ENCODE results near the gene FHL2. TPM values are rescaled to one million over a fixed set of nuclear protein-coding genes. Genes with fewer than 3 reads are reported as not detected.

The FHL2 gene
- total and polyA plus RNA-seq, 2 donors (not counting 3 experiments of a cell fraction or from before 2014, with no cell fraction given), result 197 to 491 TPM

DNA sequence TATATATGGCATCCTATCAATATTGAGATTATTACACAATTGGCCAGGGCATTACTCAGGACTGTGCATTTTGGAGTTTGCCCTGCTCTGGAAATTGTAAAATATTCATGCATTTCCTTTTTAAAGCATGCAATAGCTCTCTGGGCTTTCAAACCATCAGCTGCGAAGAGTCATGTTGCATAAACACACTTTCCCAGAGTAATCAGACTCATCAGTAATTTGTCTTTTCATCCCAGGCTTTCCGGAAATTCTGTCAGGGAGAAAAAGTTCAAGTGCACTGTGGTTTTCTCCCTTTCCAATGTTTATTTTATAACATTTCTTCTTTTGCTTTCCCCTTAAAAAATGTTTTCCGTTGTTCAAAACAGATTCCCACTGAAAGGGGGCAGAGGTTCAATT is 38.9 kb upstream of the FHL2 start:
- Histone ChIP-seq H3K4me1 (ENCODE audit: control insufficient read depth, extremely low read depth, insufficient read depth, low read length) (no peaks in the 10 kb centered on the region), H3K36me3 (ENCODE audit: control insufficient read depth in 2 of 2, extremely low read depth in 1 of 2, insufficient read depth in 2 of 2, low read length in 2 of 2) (no peaks in the 10 kb centered on the region), H3K9me1 (replicated peaks; ENCODE audit: control insufficient read depth, extremely low read depth, insufficient read depth, low read length) (no peaks in the 10 kb centered on the region), H3K9ac (replicated peaks; ENCODE audit: extremely low read depth, insufficient read depth, low read length) (no peak overlapping the region), H2AFZ (ENCODE audit: low read depth, low read length) (no peak overlapping the region), H3K27me3 (ENCODE audit: control insufficient read depth in 2 of 2, insufficient read depth in 2 of 2, low read length in 2 of 2) (peaks cover 5 to 13% of the 10 kb centered on the region in 2 experiments), H3K27ac (ENCODE audit: insufficient read depth, low read depth, low read length) (no peak overlapping the region), H3K9me3 (replicated peaks; ENCODE audit: control insufficient read depth, insufficient read depth, low read length) (no peaks in the 10 kb centered on the region), H3K79me2 (ENCODE audit: control insufficient read depth, insufficient read depth, low read length) (no peaks in the 10 kb centered on the region), H3K4me2 (ENCODE audit: insufficient read depth, low read length) (no peak overlapping the region), H3K4me3 (replicated peaks in 1 of 3; ENCODE audit: insufficient read depth in 1 of 3, low read depth in 1 of 3, low read length in 3 of 3) (no peak overlapping the region), H4K20me1 (replicated peaks; ENCODE audit: control insufficient read depth, extremely low read depth, insufficient read depth, low read length) (no peaks in the 10 kb centered on the region)
- ChIA-PET POLR2A (no interaction called here), CTCF (no interaction called here)
- dilution Hi-C loops (cut with MboI; ENCODE audit: extremely low pct_ligation_motif_present, low sequenced_read_pairs) (no loop called here), intact Hi-C loops (cut with micrococcal nuclease) (no loop called here)
- FAIRE-seq (no peak), DNase-seq (ENCODE audit: low read depth, low spot score) (no peak)
- TF ChIP-seq MYC (IDR thresholded peaks at IDR 0.05; ENCODE audit: low read depth, low read length) (no peak), POLR2A (IDR thresholded peaks at IDR 0.05; ENCODE audit: low read depth, low read length) (no peak)
- no TSS peak for BruUV-seq (replicated peaks)

DNA sequence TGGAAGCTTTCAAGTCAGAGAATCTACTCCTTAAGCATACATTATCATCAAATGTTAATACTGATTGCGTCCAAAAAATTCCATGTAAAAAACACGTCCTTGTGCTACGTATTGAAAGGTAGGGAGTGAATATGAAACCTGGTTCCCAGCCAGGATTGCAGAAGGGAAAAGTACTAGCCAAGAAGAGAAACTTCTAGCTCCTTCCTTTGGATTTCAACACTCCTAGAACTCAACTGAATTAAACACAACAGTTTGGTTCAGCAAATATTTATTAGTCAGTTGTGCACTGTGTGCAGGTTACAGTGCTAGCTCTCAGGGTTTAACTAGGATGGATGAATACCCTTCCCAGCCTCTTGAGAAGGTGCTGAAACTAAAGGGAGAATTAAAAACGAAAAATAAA is 33.9 kb upstream of the FHL2 start:
- H3K4me1 ChIP-seq (ENCODE audit: control insufficient read depth, extremely low read depth, insufficient read depth, low read length), result no peaks in the 10 kb centered on the region
- H3K27me3 ChIP-seq (ENCODE audit: control insufficient read depth in 2 of 2, insufficient read depth in 2 of 2, low read length in 2 of 2), result peaks cover 6 to 12% of the 10 kb centered on the region in 2 experiments
- H3K9me3 ChIP-seq (replicated peaks; ENCODE audit: control insufficient read depth, insufficient read depth, low read length), result no peaks in the 10 kb centered on the region
- no peak overlapping the region for H2AFZ ChIP-seq (ENCODE audit: low read depth, low read length)
- FAIRE-seq (no peak), DNase-seq (ENCODE audit: low read depth, low spot score) (no peak)
- H3K9me1 ChIP-seq (replicated peaks; ENCODE audit: control insufficient read depth, extremely low read depth, insufficient read depth, low read length), result no peaks in the 10 kb centered on the region
- dilution Hi-C loops (cut with MboI; ENCODE audit: extremely low pct_ligation_motif_present, low sequenced_read_pairs), result no loop called here
- H3K9ac ChIP-seq (replicated peaks; ENCODE audit: extremely low read depth, insufficient read depth, low read length), result no peak overlapping the region
- intact Hi-C loops (cut with micrococcal nuclease), result no loop called here
- H3K36me3 ChIP-seq (ENCODE audit: control insufficient read depth in 2 of 2, extremely low read depth in 1 of 2, insufficient read depth in 2 of 2, low read length in 2 of 2), result no peaks in the 10 kb centered on the region
- H4K20me1 ChIP-seq (replicated peaks; ENCODE audit: control insufficient read depth, extremely low read depth, insufficient read depth, low read length), result no peaks in the 10 kb centered on the region
- ChIA-PET CTCF (no interaction called here), POLR2A (no interaction called here)
- H3K4me2 ChIP-seq (ENCODE audit: insufficient read depth, low read length), result no peak overlapping the region
- no peak overlapping the region for H3K4me3 ChIP-seq (replicated peaks in 1 of 3; ENCODE audit: insufficient read depth in 1 of 3, low read depth in 1 of 3, low read length in 3 of 3)
- no peak overlapping the region for H3K27ac ChIP-seq (ENCODE audit: insufficient read depth, low read depth, low read length)
- BruUV-seq (replicated peaks), result no TSS peak
- TF ChIP-seq JUN (IDR thresholded peaks at IDR 0.05; ENCODE audit: borderline replicate concordance, insufficient read depth, insufficient read length, low read depth) (no peak), POLR2AphosphoS5 (IDR thresholded peaks at IDR 0.05; ENCODE audit: insufficient read depth, low read depth, low read length) (no peak), EZH2 (IDR thresholded peaks at IDR 0.05; ENCODE audit: borderline replicate concordance, low read depth, low read length, severe bottlenecking) (no peak), GATA2 (IDR thresholded peaks at IDR 0.05; ENCODE audit: insufficient read depth, insufficient read length, low read depth, low read length) (no peak), FOS (IDR thresholded peaks at IDR 0.05; ENCODE audit: borderline replicate concordance, insufficient read depth, low read length) (no peak), POLR2A (IDR thresholded peaks at IDR 0.05; ENCODE audit: low read depth, low read length) (no peak), MYC (IDR thresholded peaks at IDR 0.05; ENCODE audit: low read depth, low read length) (no peak)
- TF ChIP-seq, protein P1, sequence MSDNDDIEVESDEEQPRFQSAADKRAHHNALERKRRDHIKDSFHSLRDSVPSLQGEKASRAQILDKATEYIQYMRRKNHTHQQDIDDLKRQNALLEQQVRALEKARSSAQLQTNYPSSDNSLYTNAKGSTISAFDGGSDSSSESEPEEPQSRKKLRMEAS (IDR thresholded peaks at IDR 0.05; ENCODE audit: insufficient read depth, insufficient read length), result no peak
- TF ChIP-seq, protein P2, sequence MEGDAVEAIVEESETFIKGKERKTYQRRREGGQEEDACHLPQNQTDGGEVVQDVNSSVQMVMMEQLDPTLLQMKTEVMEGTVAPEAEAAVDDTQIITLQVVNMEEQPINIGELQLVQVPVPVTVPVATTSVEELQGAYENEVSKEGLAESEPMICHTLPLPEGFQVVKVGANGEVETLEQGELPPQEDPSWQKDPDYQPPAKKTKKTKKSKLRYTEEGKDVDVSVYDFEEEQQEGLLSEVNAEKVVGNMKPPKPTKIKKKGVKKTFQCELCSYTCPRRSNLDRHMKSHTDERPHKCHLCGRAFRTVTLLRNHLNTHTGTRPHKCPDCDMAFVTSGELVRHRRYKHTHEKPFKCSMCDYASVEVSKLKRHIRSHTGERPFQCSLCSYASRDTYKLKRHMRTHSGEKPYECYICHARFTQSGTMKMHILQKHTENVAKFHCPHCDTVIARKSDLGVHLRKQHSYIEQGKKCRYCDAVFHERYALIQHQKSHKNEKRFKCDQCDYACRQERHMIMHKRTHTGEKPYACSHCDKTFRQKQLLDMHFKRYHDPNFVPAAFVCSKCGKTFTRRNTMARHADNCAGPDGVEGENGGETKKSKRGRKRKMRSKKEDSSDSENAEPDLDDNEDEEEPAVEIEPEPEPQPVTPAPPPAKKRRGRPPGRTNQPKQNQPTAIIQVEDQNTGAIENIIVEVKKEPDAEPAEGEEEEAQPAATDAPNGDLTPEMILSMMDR (IDR thresholded peaks at IDR 0.05; ENCODE audit: extremely low read depth in 1 of 2, insufficient read depth in 1 of 2, low read depth in 1 of 2, low read length in 2 of 2), result no peak
- no peaks in the 10 kb centered on the region for H3K79me2 ChIP-seq (ENCODE audit: control insufficient read depth, insufficient read depth, low read length)

Data from endothelial cell of umbilical vein (primary cell).